HEK293 (cell line): ENCODE results near the gene GRB7.

ENCODE experiments used
- CTCF ChIA-PET: fragments of 350-600 bp; formaldehyde crosslinking; extraction: SDS; loops from one replicate; lab custom pipeline; 2021; ENCODE audit warnings: antibody characterized with exemption; lab: Yijun Ruan, JAX
- POLR2A ChIA-PET: fragments of 300-600 bp; formaldehyde crosslinking; extraction: SDS; loops from one replicate; lab custom pipeline; 2020; ENCODE audit warnings: antibody characterized with exemption, inconsistent platforms; lab: Yijun Ruan, JAX
- H3K27ac ChIP-seq: fragments of 200-500 bp; sonication (Bioruptor generic); 2 replicates; pipeline ENCODE4 v1.5.1; 2014; ENCODE audit warnings: low read depth, low read length, control low read depth, inconsistent platforms; ENCODE audit errors: extremely low read depth
- H3K36me3 ChIP-seq, 2 experiments: fragments of 200-500 bp in 1 of 2; sonication (Bioruptor generic) in 1 of 2; 1 replicate in 1 of 2; 2 replicates in 1 of 2; pipeline ENCODE4 v1.5.1; 2014 to 2017; ENCODE audit warnings: inconsistent platforms in 2 of 2, low read length in 2 of 2; ENCODE audit not compliant: control insufficient read depth in 2 of 2, insufficient read depth in 1 of 2
- H3K4me1 ChIP-seq: fragments of 200-500 bp; sonication (Bioruptor generic); 2 replicates; pipeline ENCODE4 v1.5.1; 2014; ENCODE audit warnings: mild to moderate bottlenecking, low read length, inconsistent platforms; ENCODE audit not compliant: control insufficient read depth, insufficient read depth
- H3K4me3 ChIP-seq: 2 replicates; pipeline ENCODE4 v1.5.1; 2011; ENCODE audit warnings: low read depth, mild to moderate bottlenecking, control low read depth, low read length, moderate library complexity
- H3K9me3 ChIP-seq: fragments of 200-500 bp; sonication (Bioruptor generic); 2 replicates; pipeline ENCODE4 v1.5.1; 2014; ENCODE audit warnings: low read depth, low read length, inconsistent platforms; ENCODE audit not compliant: control insufficient read depth, insufficient read depth
- PRDM10 ChIP-seq: fragments of 450-650 bp; formaldehyde crosslinking; IDR thresholded peaks from 2 replicates; pipeline ENCODE4 v1.5.1; 2016; ENCODE audit warnings: missing biosample characterization, missing genetic modification characterization
- ZNF324 ChIP-seq: fragments of 450-650 bp; formaldehyde crosslinking; IDR thresholded peaks from 2 replicates; pipeline ENCODE4 v1.5.1; 2016; ENCODE audit warnings: missing biosample characterization, missing genetic modification characterization

The GRB7 gene

GRCh38 chr17:39794249-39794970, 56.7 kb downstream of the GRB7 start:
- CTCF ChIA-PET: interaction anchor here (0.6 to 1.8 kb wide), 2 partner anchors 91 to 173 kb away, joined by 3 to 5 read pairs; no protein-coding TSS in a partner anchor
- peaks cover 6% of the 10 kb centered on the region for H3K4me1 ChIP-seq

More at GRCh38 chr17:39794249-39794970, 56.7 kb downstream of the GRB7 start:
- peak; percentile 47; the same call in 1 of the 2 replicates for TF ChIP-seq PRDM10 (tag by site-specific recombination)
- no peak for TF ChIP-seq ZNF324 (tag by site-specific recombination)
- H3K4me3 ChIP-seq: no peak overlapping the region
- H3K27ac ChIP-seq: no peak overlapping the region; the same call in 1 of the 2 replicates
- POLR2A ChIA-PET: no interaction called here
- H3K9me3 ChIP-seq: no peaks in the 10 kb centered on the region
- H3K36me3 ChIP-seq: no peaks in the 10 kb centered on the region
